GM18868 (cell line): ENCODE data around the gene SEC24D.

Experiments used
- ATAC-seq: cut with Tn5 transposase; IDR thresholded peaks from one replicate; pipeline ENCODE4 v1.9.1; 2021; ENCODE audit warnings: mild to moderate bottlenecking, moderate library complexity; ENCODE audit not compliant: unreplicated experiment

SEC24D gene

GRCh38 chr4:118776157-118776954, 59.6 kb downstream of the SEC24D start:
- ATAC-seq, result no peak

- no peak for ATAC-seq
Observed at GRCh38 chr4:118775405-118775804, 60.5 kb downstream of the SEC24D start.

GRCh38 chr4:118774989-118775388, 60.9 kb downstream of the SEC24D start:
- no peak for ATAC-seq

- ATAC-seq, result no peak
Observed at GRCh38 chr4:118774321-118774720, 61.6 kb downstream of the SEC24D start.

- no peak for ATAC-seq
Observed at GRCh38 chr4:118773429-118773792, 62.5 kb downstream of the SEC24D start.

GRCh38 chr4:118772767-118773428, 63.0 kb downstream of the SEC24D start:
- no peak for ATAC-seq

- ATAC-seq, result peak; percentile 87
Observed at GRCh38 chr4:118772081-118772766, 63.7 kb downstream of the SEC24D start.

- no peak for ATAC-seq
Observed at GRCh38 chr4:118770741-118771187, 65.2 kb downstream of the SEC24D start.

- no peak for ATAC-seq
Observed at GRCh38 chr4:118769161-118769560, 66.8 kb downstream of the SEC24D start.

GRCh38 chr4:118767109-118767508, 68.8 kb downstream of the SEC24D start:
- no peak for ATAC-seq

- no peak for ATAC-seq
Observed at GRCh38 chr4:118765399-118765798, 70.5 kb downstream of the SEC24D start.

- ATAC-seq, result no peak
Observed at GRCh38 chr4:118762730-118763477, 73.0 kb downstream of the SEC24D start.

GRCh38 chr4:118762155-118762554, 73.8 kb downstream of the SEC24D start:
- ATAC-seq, result no peak

- no peak for ATAC-seq
Observed at GRCh38 chr4:118761397-118762016, 74.4 kb downstream of the SEC24D start.

GRCh38 chr4:118760493-118760892, 75.4 kb downstream of the SEC24D start:
- peak; percentile 98 for ATAC-seq

GRCh38 chr4:118760092-118760491, 75.8 kb downstream of the SEC24D start:
- ATAC-seq, result peak; percentile 42

GRCh38 chr4:118759481-118759880, 76.4 kb downstream of the SEC24D start:
- no peak for ATAC-seq

- no peak for ATAC-seq
Observed at GRCh38 chr4:118758293-118758692, 77.6 kb downstream of the SEC24D start.

GRCh38 chr4:118757761-118758251, 78.1 kb downstream of the SEC24D start:
- no peak for ATAC-seq

GRCh38 chr4:118756958-118757357, 79.0 kb downstream of the SEC24D start:
- ATAC-seq, result no peak
